WTC11 (cell line): ENCODE data around the gene GRM8.

Experiments
- CREM ChIP-seq: sonication (generic); formaldehyde crosslinking; IDR thresholded peaks from 2 replicates; pipeline ENCODE4 v1.8.1; 2022; ENCODE audit warnings: mild to moderate bottlenecking, missing genetic modification reagents, moderate library complexity
- ETV6 ChIP-seq: sonication (generic); formaldehyde crosslinking; IDR thresholded peaks from 2 replicates; pipeline ENCODE4 v1.8.1; 2022; ENCODE audit warnings: mild to moderate bottlenecking, missing genetic modification reagents
- SP1 ChIP-seq: sonication (generic); formaldehyde crosslinking; conservative IDR thresholded peaks from 2 replicates; pipeline ENCODE4 v1.8.1; 2022; ENCODE audit warnings: missing genetic modification reagents
- TEAD1 ChIP-seq: sonication (generic); formaldehyde crosslinking; IDR thresholded peaks from 2 replicates; pipeline ENCODE4 v1.8.0; 2022; ENCODE audit warnings: mild to moderate bottlenecking, missing genetic modification reagents
- ZNF416 ChIP-seq: fragments of 250-450 bp; sonication (Bioruptor Pico); IDR thresholded peaks from 2 replicates; pipeline ENCODE4 v1.9.0; 2021; ENCODE audit warnings: mild to moderate bottlenecking, inconsistent platforms
- TF ChIP-seq, protein P1 (sequence below): fragments of 200-600 bp; IDR thresholded peaks from 2 replicates; pipeline ENCODE4 v1.8.0; 2022; ENCODE audit warnings: antibody characterized with exemption
- TF ChIP-seq, protein P2 (sequence below): sonication (generic); formaldehyde crosslinking; IDR thresholded peaks from 2 replicates; pipeline ENCODE4 v1.8.1; 2022; ENCODE audit warnings: missing genetic modification reagents, borderline replicate concordance
- TF ChIP-seq, protein P3 (sequence below): sonication (generic); formaldehyde crosslinking; IDR thresholded peaks from 2 replicates; pipeline ENCODE4 v1.8.0; 2022; ENCODE audit warnings: mild to moderate bottlenecking, missing genetic modification reagents
- TF ChIP-seq, protein P4 (sequence below): sonication (generic); formaldehyde crosslinking; IDR thresholded peaks from 2 replicates; pipeline ENCODE4 v1.8.0; 2022; ENCODE audit warnings: mild to moderate bottlenecking, missing genetic modification reagents
- TF ChIP-seq, protein P5 (sequence below): sonication (generic); formaldehyde crosslinking; conservative IDR thresholded peaks from 2 replicates; pipeline ENCODE4 v1.8.1; 2022; ENCODE audit warnings: mild to moderate bottlenecking, missing genetic modification reagents
- TF ChIP-seq, protein P6 (sequence below): sonication (generic); formaldehyde crosslinking; IDR thresholded peaks from 2 replicates; pipeline ENCODE4 v1.8.1; 2023; ENCODE audit warnings: mild to moderate bottlenecking, missing genetic modification reagents
- TF ChIP-seq, protein P7 (sequence below): sonication (generic); formaldehyde crosslinking; IDR thresholded peaks from 2 replicates; pipeline ENCODE4 v1.8.1; 2023; ENCODE audit warnings: mild to moderate bottlenecking, missing genetic modification reagents, moderate library complexity

DNA sequence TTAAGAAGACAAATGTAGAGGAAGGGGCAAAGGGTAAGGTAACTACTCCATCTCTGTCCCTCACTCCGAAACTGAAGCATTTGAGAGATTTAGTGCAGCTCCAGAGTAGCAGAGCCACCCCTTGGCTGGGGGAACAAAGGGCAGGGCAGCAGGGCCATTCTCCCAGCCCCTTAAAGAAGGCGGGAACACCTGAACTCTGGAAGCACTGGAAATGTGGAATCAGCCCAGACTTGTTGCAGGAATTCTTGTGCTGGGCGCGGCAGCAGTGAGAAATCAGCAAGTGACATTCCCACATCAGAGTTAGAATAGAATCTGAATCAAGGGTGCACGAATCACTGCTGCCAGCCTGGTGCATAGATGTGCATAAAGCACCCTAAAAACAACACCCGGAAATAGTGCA, 34.4 kb upstream of the GRM8 start:
- TF ChIP-seq, protein P1, sequence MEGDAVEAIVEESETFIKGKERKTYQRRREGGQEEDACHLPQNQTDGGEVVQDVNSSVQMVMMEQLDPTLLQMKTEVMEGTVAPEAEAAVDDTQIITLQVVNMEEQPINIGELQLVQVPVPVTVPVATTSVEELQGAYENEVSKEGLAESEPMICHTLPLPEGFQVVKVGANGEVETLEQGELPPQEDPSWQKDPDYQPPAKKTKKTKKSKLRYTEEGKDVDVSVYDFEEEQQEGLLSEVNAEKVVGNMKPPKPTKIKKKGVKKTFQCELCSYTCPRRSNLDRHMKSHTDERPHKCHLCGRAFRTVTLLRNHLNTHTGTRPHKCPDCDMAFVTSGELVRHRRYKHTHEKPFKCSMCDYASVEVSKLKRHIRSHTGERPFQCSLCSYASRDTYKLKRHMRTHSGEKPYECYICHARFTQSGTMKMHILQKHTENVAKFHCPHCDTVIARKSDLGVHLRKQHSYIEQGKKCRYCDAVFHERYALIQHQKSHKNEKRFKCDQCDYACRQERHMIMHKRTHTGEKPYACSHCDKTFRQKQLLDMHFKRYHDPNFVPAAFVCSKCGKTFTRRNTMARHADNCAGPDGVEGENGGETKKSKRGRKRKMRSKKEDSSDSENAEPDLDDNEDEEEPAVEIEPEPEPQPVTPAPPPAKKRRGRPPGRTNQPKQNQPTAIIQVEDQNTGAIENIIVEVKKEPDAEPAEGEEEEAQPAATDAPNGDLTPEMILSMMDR, result no peak
- TF ChIP-seq, protein P2, sequence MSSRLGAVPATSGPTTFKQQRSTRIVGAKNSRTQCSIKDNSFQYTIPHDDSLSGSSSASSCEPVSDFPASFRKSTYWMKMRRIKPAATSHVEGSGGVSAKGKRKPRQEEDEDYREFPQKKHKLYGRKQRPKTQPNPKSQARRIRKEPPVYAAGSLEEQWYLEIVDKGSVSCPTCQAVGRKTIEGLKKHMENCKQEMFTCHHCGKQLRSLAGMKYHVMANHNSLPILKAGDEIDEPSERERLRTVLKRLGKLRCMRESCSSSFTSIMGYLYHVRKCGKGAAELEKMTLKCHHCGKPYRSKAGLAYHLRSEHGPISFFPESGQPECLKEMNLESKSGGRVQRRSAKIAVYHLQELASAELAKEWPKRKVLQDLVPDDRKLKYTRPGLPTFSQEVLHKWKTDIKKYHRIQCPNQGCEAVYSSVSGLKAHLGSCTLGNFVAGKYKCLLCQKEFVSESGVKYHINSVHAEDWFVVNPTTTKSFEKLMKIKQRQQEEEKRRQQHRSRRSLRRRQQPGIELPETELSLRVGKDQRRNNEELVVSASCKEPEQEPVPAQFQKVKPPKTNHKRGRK, result no peak
- TF ChIP-seq, protein P3, sequence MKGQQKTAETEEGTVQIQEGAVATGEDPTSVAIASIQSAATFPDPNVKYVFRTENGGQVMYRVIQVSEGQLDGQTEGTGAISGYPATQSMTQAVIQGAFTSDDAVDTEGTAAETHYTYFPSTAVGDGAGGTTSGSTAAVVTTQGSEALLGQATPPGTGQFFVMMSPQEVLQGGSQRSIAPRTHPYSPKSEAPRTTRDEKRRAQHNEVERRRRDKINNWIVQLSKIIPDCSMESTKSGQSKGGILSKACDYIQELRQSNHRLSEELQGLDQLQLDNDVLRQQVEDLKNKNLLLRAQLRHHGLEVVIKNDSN (CRISPR knock-in tag), result no peak
- TF ChIP-seq, protein P4, sequence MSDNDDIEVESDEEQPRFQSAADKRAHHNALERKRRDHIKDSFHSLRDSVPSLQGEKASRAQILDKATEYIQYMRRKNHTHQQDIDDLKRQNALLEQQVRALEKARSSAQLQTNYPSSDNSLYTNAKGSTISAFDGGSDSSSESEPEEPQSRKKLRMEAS (CRISPR knock-in tag), result no peak
- TF ChIP-seq SP1 (CRISPR knock-in tag) (no peak), TEAD1 (CRISPR knock-in tag) (no peak), CREM (CRISPR knock-in tag) (no peak), ETV6 (no peak), ZNF416 (no peak)
- TF ChIP-seq, protein P5, sequence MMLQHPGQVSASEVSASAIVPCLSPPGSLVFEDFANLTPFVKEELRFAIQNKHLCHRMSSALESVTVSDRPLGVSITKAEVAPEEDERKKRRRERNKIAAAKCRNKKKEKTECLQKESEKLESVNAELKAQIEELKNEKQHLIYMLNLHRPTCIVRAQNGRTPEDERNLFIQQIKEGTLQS (CRISPR knock-in tag), result no peak
- TF ChIP-seq, protein P6, sequence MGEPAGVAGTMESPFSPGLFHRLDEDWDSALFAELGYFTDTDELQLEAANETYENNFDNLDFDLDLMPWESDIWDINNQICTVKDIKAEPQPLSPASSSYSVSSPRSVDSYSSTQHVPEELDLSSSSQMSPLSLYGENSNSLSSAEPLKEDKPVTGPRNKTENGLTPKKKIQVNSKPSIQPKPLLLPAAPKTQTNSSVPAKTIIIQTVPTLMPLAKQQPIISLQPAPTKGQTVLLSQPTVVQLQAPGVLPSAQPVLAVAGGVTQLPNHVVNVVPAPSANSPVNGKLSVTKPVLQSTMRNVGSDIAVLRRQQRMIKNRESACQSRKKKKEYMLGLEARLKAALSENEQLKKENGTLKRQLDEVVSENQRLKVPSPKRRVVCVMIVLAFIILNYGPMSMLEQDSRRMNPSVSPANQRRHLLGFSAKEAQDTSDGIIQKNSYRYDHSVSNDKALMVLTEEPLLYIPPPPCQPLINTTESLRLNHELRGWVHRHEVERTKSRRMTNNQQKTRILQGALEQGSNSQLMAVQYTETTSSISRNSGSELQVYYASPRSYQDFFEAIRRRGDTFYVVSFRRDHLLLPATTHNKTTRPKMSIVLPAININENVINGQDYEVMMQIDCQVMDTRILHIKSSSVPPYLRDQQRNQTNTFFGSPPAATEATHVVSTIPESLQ (CRISPR knock-in tag), result no peak
- TF ChIP-seq, protein P7, sequence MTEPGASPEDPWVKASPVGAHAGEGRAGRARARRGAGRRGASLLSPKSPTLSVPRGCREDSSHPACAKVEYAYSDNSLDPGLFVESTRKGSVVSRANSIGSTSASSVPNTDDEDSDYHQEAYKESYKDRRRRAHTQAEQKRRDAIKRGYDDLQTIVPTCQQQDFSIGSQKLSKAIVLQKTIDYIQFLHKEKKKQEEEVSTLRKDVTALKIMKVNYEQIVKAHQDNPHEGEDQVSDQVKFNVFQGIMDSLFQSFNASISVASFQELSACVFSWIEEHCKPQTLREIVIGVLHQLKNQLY (CRISPR knock-in tag), result no peak
